HG02763 (cell line): ENCODE measurements around the gene MRPS11.
"Not testable (repeated sequence)": the region's sequence is repeated elsewhere in the genome, so short reads cannot be mapped to it uniquely, and the experiment has no call there.

ENCODE experiments used
- ATAC-seq: cut with Tn5 transposase; IDR thresholded peaks from one replicate; pipeline ENCODE4 v1.9.1; 2021; ENCODE audit warnings: mild to moderate bottlenecking, moderate library complexity; ENCODE audit not compliant: unreplicated experiment

MRPS11 gene

DNA sequence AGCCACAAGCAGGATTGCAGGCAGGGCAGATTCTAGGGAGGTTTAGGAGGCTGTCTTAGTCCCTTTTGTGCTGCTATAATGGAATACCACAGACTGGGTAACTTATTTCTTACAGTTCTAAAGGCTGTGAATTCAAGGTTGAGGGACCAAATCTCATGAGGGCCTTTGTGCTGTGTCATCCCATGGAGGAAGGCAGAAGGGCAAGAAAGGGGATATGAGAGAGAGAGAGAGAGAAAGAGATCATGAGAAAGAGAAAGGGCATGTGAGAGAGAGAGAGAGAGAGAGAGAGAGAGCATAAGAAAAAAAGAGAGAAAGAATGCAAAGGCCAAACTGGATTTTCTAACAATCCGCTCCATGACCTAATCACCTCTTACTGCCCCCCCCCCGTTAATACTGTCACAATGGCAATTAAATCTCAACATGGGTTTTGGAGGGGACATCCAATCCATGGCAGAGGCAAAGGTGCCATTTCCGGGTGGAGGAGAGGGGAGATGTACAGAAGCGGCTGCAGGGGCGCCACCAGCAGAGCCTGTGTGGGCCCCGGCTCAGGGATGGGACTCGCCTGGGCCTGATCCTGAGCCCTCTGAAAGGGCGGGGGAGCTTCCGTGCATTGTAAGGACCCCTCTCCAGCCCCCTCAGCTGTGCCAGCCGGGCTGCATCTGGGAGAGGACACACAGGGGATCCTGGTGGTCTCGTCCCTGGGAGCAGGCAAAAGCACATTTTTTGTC lies 20.5 kb downstream of the MRPS11 start:
- ATAC-seq = no peak

DNA sequence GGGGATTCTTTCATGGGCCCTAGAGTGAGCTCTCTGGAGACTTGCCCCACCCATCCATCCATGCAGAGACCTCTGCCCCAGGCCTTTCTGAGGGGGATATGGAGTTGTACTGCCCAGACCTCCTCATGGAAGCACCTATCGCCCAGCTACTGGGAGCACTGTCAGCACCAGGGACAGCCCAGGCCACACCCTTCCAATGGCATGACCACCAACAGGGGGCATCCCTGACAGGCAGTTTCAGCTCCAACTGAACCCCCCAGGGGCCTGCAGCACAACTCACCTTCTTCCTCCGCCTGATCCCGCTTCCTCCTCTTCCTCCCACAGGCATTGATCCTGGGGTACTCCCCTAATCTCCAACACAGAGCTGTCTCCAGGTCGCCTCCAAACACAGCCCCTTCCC lies 21.8 kb downstream of the MRPS11 start:
- no peak for ATAC-seq

DNA sequence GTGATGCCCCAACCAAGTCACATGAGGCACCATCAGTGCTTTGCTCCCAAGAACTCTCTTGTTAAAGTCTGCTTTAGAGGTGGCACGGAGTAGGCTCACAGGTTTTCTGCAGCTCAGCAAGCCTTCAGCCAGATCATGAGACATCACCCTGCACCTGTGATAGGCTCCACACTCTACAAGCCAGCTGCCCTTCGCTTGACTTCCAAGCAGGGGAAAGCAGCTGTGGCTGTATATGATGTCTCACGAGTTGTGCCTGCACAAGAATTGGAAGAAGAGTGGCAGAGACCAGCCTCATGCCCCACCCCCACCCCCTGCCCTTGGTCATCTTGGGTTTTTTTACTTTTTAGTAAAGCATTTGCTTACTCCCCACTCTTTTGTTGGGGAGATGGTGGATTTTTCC lies 22.5 kb downstream of the MRPS11 start:
- ATAC-seq = no peak

DNA sequence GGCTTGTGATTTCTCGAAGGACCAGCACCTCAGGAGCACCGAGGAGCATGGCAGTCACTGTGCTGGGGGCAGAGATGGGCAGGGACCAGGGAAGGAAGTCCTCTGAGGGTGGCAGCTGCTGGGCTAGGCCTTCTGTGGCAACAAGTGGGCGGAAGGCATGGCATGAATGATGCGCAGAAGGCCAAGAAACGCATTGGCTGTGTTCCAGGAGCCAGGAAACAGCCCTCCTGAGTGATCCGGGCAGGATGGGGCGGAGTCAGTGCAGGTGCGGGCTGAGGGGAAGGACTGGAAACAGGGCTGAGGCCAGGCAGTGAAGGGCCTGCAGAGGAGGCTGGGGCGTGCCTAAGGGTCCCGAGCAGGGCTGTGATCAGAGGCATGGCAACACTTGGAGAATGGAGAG lies 23.6 kb downstream of the MRPS11 start:
- no peak for ATAC-seq

DNA sequence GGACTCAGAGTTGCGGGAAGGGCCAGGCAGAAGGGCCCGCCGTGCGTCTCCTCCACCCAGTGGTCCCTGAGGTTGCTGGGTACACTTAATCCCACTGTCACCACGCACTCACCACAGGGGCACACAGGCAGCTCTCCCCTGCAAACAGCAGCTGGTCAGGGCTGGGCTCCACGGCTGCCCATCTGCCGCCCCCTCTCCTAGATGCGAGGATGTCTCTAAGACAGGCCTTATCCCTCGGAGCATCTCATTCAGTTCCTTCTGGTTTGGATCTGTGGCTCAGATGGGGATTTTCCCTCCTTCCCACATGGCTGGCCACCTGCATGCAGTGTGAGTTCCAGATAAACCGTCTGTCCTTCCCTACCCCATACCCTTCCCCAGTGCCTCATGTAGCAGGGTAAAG lies 26.3 kb downstream of the MRPS11 start:
- ATAC-seq = no peak

DNA sequence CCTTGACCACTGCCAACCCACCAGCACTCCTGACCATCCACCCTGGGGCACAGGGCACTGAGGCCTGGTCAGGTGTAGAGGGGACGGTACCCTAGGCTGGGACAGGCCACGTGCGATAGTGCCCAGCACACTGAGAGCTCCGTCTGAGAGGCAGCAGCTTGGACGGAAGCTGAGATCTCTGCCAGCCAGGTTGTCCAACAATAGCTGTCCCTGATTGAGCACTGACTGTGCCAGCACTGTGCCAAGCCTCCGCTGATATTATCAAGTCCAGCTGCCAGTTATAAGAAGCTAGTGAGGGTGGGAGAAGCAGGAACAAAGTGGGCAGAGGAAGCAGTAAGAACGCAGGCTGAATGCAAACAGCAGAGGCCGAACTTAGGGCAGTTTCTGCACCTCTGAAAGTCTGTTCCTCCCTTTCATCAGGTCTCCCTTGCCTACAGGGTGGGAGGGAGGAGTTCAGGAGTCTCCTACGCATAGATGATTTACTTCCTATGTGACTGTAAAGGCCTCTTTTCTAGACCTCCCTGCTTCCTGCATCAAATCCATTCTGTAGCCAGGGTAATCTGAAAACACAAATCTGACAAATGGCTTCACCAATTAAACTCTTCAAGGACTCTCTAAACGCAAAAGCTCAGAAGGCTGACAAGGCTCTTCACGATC lies 29.7 kb downstream of the MRPS11 start:
- no peak for ATAC-seq

DNA sequence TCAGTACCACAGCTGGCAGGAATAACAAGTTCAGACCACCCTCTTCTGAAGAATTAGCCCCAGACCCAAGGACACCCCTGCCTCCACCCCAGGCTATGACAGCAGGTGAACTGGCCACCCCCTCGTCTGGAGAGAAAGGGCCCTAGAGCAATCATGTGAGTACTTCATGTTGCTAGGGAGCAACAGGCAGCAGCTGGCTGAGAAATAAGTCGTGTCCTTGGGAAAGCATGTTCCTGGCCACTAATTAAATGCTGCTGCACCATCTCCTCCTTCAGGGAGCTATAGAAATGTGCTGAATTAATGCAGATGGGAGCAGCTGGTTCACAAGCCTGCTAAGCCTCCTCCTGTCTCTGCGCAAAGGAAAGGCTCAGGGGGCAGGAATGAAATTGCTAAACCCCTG lies 31.5 kb downstream of the MRPS11 start:
- no peak for ATAC-seq

DNA sequence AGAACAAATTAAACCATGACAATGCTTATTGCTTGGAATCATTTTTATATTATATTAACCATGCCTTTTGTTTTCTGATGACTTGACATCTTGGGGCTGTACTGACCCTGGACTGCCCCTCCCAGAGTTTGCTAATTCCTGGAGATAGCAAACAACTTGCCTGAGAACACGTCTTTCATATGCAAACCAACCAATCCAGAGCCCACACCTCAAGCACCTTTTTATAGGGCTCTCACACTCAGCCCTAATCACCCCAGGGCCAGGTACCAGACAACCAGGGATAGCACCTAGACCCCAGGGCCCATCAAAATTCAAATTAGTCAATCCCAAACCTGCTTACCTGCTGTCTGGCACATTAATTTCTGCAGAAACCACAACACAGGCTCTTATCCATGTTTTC lies 36.9 kb downstream of the MRPS11 start:
- ATAC-seq = no peak

DNA sequence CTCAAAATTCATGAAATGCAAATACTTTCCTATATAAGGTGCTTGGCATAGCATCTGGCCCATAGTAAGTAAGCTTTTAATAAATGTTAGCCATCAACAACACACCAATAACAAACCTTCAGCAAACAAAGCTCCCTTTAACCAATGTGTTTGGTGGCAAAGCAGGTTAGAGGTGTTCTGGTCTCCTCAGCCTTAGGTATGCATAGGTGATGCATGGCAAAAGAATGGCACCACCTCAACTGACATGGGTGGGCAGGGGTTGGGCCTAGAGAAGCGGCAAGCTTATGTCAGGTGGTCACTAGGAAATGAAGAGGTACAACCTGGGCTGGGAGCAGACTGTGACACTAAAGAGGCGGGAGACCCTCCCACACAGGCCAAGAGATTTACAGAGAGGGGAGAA lies 38.2 kb downstream of the MRPS11 start:
- no peak for ATAC-seq

DNA sequence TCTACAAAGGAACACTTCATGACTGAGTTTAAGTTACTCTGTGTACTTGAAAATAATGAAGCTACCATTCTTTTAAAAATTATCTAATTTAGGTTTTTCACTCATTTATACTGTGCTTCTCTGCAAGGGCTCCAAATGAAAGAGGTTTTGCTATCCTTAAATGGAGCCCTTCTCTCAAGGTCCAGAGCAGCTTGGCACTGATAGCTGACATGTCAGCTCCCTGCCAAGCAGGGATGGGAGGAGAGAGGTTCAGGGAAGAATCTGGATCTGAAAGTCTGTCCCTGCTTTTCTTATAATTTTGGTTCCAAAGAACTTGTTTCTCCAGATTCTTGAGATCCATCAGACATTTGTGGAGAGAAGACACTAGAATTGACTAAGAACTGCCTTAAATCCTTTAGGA lies 39.1 kb downstream of the MRPS11 start:
- no peak for ATAC-seq

DNA sequence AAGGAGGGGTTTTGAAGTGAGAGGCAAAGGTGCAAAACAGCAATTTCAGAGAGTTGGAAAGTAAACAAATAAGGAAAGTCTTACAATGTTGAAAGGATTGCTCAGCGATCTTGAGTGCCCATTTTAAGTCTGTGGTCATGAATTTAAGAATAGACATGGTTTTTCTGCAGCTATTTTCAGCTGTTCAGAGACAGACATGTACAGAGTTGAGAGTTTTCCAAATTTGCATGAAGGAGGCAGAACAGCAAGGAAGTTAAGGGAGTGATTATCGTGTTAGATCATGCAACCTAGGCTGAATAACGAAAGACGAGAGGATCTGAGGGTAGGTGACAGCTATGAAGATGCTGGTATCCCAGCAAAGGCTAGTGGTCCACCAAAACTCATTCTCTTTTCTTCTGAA lies 41.8 kb downstream of the MRPS11 start:
- ATAC-seq = no peak

DNA sequence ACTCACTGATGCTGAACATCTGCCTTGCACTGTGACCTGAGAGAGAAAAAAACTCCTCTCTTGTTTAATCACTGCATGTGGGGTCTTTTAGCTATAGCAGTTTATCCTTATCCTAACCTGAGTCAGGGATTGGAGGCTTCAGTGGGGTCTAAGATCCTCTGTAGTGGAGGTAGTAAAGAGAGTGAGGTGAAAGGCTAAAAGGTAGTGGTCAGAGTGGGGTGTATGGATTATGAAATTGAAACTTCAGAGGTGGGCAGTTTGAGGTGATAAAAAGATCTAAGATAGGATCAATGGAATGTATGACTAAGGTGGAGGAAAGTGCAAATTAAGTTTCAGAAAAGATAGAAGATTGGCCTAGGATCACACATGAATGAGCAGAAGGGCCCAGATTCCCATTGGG lies 42.5 kb downstream of the MRPS11 start:
- no peak for ATAC-seq

DNA sequence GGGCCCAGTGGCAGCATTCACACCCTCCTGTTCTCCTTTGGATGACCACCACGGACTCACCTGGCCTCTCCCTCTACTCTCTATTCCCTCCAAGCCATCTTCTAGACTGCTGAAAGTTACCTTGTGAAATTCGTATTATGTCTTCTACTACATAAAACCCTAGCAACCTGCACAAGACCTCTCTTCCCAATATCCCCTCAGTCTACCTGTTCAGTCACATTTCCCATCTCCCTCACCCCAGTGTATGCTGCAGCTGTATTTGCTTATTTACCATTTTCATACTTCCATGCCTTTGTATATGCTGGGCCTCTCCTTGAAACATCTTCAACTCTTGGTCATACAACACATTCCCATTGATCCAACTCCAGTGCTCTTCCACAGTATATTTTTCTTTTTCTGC lies 43.7 kb downstream of the MRPS11 start:
- no peak for ATAC-seq

DNA sequence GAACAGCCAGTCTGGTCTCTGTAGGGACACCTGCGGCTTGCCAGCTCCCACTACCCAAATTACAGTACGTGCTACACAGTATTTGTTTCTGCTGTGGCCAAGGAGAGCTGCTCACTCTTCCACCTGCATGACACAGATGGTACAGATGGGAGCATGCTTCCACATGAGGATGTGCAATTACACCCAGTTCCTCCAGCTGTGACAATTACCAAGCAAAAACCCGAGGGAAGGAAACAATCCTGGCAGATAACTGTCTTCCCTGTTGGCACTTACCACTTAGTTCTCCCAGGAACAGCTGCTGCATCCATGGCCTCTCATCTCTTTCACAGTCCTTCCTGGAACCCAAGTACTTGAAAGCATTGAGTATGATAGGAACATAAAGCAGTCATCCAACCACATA lies 44.6 kb downstream of the MRPS11 start:
- no peak for ATAC-seq

DNA sequence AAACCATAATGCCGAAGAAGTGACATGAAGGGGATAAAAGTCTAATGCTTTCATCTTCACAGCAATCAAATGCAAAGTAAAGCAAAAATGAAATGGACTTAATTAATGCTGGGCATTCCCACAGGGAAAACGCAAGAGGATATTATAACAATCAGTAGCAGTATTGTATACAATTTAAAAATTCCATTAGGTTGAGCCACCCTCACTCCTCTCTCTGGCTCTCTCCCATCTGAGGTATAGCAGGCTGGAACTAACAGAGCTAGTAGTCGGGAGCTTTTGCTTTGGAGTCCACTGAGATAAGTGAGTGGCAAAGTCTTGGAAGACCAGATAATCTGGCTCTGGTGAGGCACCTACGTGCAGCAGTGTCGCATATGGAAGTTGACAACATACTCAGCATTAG lies 45.1 kb downstream of the MRPS11 start:
- no peak for ATAC-seq

DNA sequence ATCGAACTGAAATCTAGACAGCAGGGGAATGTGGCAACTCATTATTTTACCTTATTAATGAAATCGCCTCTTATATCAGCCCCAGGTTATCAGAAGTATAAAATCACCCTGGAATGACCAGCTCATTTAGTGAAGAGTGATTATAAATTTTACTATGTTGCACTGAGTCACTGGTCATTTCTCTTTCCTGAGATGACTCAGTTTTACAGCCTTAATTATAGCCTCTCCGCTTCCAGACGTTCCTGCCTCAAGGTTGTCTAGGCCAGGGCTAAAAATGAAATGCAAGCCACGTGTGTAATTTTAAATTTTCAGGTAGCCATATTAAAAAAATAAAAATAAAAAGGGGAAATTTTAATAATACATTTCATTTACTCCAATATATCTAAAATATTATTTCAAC lies 45.7 kb downstream of the MRPS11 start:
- no peak for ATAC-seq

DNA sequence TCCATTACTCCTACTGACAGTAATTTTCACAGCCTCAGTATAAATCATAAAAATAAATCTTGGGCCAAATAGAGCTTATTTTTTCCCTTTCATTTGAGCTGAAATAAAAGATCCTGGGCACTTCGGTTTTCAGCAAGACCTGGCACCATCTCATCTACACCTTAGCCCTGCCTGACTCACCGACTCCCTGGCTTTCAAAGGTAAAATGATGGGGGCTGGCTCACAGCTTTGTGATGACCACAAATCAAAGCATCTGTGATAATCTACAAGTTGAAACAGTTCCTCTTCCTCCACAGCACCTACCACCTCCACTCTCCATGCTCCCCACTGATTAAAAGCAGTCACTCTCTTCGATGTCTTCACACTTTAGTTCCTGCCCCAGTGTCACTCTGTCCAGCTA lies 51.4 kb downstream of the MRPS11 start:
- no peak for ATAC-seq

DNA sequence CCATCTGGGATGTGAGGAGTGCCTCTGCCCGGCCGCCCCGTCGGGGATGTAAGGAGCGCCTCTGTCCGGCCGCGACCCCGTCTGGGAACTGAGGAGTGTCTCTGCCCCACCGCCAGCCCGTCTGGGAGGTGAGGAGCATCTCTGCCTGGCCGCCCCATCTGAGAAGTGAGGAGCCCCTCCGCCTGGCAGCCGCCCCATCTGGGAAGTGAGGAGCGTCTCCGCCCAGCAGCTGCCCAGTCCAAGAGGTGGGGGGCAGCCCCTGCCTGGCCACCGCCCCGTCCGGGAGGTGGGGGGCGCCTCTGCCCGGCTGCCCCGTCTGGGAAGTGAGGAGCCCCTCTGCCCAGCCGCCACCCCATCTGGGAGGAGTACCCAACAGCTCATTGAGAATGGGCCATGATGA lies 56.6 kb downstream of the MRPS11 start:
- ATAC-seq = not testable (repeated sequence)

DNA sequence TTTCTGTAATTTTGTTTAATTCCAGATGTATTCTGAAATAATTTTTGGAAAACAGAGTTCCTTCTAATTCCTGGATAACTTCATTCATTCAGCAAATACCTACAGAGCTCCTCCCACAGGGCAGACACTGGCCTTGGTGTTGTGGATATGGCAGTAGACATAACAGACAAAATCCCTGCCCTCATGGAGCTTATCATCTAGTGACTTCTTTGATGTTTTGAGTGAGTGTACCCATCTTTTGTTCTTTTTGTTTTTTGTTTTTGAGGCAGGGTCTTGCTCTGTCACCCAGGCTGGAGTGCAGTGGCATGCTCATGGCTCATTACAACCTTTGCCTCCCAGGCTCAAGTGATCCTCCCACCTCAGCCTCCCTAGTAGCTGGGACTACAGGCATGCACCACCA lies 57.9 kb downstream of the MRPS11 start:
- ATAC-seq = no peak

DNA sequence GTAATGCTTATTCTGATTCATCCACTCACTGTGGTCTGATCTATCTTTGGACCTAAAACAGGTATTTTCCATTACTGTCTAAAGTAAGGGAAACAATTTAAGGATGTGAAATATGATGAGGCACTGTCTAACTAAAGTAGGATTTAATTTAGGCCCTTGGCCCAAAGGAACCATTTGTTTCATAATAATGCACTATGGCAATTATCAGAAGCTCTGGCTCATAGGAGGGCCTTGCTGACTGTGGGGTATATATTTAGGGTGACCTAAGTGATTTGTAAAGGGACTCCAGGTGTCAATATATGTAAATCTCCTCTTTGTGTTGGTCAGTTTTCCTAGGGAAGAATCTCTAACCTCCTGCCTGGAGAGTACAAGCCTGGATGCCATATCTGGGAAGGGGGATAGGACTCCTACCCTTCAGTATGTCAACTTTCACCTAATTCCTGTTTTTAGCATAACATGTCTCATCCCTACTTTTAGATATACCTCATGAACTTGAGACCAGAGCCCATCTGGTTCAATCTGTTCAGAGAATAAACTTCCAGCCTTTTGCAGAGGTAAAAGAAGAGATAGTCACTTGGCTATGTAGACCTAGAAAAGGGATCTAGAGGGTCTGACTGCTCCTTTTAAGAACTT lies 58.9 kb downstream of the MRPS11 start:
- ATAC-seq = no peak

DNA sequence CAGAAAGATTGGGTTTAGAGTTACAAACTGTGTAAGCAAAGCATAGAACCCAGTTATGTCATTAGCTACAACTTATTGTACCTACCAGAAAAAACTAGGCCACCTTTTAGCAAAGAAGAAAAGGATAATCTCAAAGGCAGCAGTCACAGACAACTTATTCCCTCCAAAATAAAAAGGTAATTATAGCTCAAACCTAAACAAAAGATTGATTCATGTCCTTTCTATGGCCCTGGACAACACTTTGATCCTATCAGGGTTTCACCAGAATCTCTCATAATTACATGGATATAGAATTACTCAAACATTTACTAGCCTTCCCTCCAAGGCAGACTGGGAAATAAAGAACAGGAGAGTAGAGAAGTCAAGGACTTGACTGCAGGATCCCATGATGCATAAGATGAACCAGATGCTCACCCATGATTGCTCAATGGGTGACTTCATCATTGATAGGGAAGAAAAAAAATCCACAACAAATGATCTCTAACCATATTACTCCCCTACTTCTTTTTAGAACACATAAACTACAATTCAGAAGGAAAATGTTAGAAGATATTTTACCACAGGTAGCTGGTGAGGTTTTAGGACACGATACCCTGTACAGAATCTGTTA lies 61.6 kb downstream of the MRPS11 start:
- ATAC-seq = no peak
